Left renal pelvis (tissue), 4 donors: Measurements from ENCODE around the gene TMEM140. TPM values are rescaled to one million over a fixed set of nuclear protein-coding genes. Genes with fewer than 3 reads are reported as not detected.
"Not testable (repeated sequence)": the region's sequence is repeated elsewhere in the genome, so short reads cannot be mapped to it uniquely, and the experiment has no call there.

Experiments
- DNase-seq, 4 donors: peaks; one replicate each; pipeline ENCODE4 v3.0.0-alpha.2; 2013; ENCODE audit warnings: low read depth in 4 of 4, low spot score in 3 of 4
- polyA plus RNA-seq, 4 donors: library from polyadenylated mRNA; unstranded; fragments of 120-200 nt; gene quantifications; one replicate each; pipeline ENCODE4 v1.2.1, GENCODE V29; 2013; ENCODE audit not compliant: insufficient read length in 4 of 4

The TMEM140 gene
- polyA plus RNA-seq, 4 donors: 10.9 to 33.6 (median 23.9) TPM

DNA sequence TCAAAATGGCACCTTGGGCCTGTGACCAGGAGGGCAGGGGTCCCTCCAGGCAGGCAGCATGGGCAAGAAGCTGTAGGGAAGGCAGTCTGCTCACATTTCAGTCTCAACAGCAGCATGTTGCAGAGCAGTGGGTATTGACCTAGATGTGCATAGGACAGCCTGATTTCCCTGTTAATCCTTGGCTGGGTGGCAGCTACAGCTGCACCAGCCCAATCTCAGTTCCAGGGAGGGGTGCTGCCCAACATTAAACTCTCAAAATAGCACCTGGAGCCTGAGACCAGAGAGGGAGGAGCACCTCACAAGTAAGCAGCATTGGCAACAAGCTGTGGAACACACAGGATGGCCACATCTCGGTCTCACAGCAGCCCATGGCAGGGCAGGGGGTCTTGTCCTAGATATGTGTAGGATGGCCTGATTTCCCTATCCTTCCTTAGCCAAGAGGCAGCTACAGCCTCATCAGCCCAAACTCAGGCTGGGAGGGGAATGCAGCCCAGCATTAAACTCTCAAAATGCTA, 10.3 kb downstream of the TMEM140 start:
- DNase-seq: no peak

DNA sequence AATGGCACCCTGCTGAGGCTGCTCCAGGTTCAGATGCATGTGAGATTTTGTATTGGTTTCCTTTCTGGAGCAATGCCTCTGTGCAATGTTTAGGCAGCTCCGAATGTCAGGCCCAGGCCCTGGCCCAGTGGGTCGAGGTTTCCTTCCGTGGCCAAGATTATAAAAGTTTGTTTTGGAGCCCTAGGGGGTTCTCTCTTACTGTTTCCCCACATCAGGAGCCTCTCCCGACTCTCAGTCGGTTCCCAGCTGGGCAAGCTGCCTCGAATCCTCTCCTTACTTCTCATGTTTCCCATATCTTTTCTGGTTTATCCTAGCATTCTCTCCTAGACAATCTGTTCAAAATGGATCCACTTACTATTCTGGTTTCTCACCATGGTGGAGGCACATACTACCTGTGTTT, 11.0 kb downstream of the TMEM140 start:
- no peak for DNase-seq

DNA sequence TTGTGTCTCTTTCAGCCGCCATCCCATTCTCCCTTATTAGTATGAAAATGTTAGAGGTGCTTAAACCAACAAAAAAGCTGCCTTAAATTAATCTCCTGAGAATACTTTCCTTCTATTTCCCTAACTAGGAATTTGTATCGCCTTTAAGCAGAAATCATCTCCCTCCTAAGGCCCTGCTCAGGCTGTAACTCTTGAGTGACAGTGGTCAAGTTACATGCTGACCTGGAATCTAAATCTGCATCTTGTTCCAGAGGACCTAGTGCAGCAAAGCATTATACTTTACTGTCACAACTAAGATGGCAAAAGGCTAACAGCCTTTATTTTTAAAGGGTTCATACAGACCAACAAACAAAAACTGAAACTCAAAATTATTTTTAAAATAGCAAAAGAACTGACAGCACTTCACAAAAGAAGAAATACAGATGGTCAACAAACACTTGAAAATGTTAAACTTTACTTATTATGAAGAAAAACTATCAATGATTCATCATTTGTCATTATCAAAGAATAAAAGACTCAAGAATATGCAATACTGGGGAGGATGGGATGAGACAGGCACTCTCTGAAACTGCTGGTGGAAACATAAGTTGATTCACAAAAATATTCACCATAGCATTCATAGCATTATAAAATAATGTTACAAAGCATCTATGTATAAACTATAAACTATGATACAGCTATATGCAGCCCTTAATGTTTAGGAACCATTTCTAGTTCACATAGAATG, 11.7 kb downstream of the TMEM140 start:
- no peak for DNase-seq

DNA sequence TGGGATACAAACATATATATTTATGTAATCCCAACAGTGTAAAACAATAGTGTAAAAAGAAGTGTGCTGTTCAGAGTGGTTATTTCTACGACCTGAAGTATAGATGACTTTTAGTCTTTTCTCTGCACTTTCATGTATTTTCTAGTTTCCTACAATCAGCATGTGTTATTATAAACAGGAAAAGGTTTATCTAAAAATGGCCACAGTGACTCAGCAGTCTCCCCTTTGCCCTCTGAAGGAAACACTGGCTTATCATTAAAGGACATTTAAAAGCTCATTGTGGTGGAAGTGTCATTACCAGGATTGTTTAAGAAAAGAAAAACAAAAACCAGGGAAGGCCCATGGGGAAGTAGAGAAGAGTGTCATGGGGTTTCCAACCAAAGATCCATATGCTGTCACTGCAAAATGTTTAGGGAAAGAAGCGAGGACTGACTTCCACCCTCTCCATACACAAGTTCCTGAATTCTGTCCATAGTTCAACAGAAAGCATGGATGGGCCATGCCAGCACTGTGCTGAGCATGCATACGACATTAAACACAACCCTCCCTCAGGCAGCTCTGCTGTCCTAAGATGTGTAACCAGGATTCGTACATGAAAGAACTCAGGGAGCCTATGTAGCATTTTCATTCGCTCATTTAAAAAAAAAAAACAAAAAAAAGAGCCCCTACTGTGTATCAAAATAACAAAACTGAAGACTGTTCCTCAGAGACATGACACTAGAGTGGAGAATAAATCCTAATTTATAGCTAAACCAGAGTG, 12.4 kb downstream of the TMEM140 start:
- DNase-seq: no peak

DNA sequence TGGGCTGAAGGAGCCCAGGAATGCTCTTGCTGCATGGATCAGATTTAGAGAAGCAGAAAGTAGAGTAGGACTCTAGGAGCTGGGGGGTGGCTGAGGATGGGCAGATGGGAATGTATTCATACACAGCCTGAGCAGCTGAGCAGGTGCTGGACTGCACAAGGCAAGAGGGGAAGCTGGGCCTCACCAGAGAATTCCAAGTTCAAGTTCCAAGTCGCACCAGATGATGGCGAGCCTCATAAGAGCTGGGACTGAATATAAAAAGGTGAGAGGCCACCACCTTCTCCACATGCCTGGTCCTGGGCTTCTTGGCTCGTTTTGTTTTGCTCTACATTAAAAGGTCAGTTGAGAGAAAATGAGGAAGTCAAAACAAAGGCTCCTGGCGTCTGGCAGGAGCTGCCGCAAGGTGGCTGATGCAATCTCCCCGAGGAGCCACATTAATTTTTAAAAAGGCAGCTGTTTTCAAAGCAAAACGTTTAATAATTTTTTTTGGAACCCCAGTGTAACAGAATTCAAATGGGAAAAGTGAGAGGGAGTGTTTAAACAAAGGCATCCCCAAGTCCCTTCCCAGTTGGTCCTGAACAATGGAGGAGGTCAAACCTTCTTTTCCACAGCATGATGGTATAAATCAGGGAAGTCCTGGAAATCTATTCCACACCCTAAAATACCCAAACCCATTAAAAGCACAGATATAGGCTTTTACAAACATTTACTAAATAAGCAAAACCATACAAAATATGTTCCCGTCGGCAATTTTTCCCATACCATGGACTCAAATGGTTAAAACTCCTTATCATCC, 13.2 kb downstream of the TMEM140 start:
- DNase-seq: no peak

DNA sequence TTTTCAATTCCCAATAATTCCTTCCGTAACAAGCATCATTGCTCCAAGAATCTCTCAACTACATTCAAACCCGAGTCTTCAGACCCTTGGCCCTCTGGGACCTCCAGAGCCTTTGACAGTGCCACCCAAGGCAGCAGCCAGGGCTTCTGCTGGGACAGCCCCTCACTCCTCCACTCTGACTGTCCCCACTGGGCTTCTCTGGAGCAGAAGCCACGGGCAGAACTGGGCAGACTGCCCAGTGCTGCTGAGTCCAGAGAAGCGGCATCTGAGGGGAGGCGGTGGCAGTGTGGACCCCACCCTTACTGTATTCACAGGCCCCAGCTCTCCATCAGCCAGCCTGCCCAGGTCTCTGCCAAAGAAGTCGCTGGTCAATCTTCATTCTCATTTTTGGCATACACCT, 13.8 kb downstream of the TMEM140 start:
- no peak for DNase-seq

DNA sequence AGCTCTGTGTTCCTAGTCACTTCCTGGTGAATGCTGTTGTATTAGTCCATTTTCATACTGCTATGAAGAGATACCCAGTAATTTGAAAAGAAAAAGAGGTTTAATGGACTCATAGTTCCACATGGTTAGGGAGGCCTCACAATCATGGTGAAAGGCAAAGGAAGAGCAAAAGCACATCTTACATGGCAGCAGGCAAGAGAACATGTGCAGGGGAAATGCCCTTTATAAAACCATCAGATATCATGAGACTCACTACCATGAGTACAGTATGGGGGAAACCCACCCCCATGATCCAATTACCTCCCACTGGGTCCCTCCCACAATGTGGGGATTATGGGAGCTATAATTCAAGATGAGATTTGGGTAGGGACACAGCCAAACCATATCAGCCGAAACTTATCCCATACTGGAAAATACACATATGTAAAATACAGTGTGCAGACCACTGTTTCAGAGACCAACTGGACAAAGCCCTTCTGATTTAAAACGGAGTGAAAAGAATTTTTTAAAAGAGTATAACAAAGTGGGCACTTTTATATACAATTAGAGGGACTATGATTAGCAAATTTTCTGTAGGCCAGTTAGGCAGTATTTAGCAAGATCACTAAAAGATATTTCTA, 14.6 kb downstream of the TMEM140 start:
- DNase-seq: no peak

DNA sequence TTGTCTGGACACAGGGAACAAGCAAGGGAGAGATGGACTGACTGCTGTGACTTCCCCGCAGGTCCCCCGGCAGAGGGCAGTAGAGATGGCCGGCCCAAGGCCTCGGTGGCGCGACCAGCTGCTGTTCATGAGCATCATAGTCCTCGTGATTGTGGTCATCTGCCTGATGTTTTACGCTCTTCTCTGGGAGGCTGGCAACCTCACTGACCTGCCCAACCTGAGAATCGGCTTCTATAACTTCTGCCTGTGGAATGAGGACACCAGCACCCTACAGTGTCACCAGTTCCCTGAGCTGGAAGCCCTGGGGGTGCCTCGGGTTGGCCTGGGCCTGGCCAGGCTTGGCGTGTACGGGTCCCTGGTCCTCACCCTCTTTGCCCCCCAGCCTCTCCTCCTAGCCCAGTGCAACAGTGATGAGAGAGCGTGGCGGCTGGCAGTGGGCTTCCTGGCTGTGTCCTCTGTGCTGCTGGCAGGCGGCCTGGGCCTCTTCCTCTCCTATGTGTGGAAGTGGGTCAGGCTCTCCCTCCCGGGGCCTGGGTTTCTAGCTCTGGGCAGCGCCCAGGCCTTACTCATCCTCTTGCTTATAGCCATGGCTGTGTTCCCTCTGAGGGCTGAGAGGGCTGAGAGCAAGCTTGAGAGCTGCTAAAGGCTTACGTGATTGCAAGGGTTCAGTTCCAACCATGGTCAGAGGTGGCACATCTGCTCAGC, 16.6 kb downstream of the TMEM140 start:
- DNase-seq: no peak

DNA sequence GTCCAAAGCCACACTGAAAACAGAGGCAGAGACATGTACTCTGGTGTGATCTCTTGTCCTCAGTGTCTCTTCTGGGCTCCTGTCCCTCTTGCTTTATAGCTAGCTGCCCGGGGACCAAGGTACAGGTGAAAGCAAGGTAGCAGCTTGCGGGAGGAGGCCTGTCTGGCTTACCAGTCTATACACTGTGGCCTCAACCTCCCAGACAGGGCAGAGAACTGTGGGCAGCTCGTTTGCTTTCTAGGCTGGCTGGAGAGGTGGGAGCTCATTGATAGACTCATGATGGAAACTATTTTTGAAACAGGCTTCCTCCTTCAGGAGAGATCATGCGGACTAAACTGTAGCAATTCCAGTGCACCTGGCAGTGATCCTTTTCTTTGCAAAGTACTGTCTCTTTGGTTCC, 18.0 kb downstream of the TMEM140 start:
- no peak for DNase-seq

DNA sequence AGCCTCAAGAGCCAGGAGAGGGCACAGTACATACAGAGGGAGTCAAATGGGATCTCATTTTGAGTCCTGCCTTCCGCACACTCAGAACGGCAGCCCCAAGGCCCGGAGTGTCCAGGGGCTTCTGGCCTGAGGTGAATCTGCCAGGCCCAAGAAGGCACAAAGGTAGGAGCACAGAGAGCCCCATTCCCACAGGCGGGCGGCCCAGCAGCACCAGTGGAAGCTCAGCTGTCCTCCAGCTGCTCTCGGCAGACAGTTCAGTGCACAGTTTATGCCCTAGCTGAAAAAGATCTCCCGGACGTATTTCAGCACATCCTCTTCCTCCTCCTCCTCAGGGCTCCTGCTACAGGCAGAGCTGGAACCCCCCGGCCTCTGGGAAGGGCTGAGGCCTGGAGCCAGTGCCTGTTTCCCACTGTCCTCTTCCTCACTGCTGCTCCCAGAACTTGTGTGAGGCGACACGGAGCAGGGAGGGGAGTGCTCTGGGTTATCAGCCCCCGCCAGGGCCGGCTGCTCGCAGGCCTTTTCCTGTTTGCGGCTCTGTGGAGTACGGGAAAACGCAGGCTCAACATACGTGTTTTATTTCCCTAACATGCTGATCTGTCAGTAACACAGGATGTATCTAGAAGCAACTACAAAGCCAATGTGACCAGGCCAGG, 18.6 kb downstream of the TMEM140 start:
- DNase-seq: no peak

DNA sequence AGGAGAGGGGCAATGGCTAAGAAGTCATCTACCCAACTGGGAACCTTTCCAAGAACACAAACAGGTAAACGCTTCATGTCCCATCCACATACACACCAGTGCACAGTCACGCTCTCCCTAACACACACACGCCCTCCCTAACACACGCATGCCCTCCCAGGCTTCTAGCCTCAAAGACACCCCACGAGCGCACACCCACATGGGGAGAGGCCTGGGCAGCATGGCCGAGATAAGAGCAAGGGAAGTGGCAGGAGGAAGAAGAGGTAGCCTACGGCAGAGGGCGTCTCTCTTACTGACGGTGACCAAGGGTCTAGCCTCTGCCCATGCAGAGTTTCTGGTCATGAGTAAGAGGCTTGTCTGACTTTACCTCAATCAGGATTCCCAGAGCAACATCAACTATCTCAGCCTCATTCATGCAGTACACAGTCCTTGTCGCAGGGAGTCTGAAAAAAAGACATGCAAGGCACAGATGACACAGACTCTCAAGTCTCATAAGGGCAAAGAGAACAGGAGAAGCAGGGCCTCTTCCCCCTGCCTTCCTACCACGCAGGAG, 19.6 kb downstream of the TMEM140 start:
- no peak for DNase-seq

DNA sequence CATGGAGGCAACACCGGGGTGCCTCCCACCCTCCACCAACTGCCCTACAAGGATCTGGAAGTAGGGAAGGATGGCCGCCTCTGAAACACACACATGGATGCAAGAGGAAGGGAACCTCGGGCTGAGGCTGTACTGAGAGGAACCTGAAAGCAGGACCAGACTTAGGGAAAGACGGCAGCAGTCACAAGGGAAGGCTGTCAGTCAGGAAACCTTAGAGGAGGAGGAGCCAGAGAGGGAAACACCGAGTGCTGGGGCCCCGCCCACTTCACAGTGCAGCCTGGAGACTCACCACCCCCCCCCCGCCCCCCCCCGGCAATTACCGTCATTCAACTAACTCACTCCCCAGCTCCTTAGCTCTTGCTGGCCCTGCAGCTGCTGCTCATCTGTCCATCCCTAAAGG, 20.1 kb downstream of the TMEM140 start:
- DNase-seq: no peak

DNA sequence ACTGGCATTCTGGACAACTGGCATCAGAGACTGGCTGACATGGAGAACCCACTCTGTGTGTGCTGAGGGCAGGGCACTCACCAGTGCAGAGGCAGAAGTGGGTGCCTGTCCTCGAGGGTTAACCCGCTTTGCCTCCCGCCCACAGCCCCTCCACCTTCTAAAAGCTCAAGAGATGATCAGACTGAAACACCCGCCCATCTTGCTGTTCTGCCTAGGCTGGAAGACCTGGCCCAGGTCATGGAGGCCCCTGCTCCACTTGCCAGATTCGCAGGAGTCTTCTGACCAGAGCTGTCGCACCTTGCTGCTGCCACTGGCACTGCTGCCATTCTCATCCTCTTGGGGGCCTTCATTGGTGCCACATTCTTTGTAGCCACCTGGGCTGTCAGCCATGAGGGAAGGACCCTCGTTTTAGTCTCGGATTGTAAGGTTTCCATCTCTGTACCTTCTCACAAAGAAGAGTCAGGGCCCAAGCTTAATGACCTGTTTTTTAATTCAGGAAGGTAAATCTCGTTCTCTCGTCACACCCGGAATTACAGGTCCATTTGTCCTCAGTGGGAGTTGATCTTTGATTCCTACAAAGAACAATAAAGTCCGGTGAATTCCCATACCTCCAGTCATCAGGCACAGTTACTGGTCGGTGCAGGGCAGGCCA, 20.7 kb downstream of the TMEM140 start:
- DNase-seq: no peak

DNA sequence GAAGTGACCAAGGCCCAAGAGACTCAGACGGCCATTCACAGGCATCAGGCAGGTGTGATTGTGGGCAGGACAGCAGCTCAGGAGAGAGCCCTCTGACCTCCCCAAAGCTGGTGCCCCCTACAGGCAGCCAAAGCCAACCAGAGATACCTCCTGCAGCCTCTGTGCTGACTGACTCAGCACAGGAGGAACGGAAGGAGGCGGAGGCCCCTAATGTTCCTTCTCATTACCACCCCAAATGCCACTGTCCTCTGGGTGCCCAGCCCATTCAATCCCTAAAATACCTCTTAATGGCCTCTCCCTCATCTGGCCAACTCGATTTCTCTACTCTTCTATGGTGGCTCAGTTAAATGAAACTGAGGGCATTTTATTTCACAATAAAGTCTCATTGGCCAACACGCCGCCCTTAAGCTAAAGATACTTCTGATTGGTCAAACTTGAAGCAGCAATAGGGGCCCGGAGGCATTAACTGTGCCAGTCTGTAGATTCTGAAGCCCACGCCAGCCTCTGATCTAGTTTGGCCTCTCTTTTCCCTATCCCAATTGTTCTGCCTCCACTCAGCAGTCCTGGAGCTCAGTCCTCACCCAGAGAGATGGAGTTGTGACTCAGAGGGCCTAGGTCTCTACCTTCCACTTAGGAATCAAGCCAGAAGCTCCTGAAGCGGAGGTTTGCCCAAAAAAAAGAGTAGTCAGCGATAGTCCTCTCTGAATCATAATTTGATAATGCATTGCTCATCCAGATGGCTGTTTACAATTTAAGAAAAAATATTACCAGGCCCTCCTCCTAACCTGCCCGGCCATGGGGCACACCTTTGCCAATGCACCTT, 21.5 kb downstream of the TMEM140 start:
- DNase-seq: no peak

DNA sequence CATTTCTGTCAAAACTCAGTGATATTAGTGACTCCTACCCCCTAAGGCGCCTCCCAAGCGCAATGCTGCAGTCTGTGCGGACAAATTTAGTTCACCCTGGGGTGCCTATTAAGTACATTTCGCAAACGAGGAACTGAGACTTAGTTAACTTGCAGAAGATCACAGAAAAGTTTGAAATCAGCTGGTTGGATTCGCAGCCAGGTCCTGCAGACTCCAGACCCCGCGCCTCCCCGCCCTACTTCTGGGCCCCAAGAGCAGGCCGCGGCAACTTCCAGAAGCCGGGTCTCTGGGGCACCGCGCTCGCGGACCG, 22.0 kb downstream of the TMEM140 start:
- DNase-seq: no peak

DNA sequence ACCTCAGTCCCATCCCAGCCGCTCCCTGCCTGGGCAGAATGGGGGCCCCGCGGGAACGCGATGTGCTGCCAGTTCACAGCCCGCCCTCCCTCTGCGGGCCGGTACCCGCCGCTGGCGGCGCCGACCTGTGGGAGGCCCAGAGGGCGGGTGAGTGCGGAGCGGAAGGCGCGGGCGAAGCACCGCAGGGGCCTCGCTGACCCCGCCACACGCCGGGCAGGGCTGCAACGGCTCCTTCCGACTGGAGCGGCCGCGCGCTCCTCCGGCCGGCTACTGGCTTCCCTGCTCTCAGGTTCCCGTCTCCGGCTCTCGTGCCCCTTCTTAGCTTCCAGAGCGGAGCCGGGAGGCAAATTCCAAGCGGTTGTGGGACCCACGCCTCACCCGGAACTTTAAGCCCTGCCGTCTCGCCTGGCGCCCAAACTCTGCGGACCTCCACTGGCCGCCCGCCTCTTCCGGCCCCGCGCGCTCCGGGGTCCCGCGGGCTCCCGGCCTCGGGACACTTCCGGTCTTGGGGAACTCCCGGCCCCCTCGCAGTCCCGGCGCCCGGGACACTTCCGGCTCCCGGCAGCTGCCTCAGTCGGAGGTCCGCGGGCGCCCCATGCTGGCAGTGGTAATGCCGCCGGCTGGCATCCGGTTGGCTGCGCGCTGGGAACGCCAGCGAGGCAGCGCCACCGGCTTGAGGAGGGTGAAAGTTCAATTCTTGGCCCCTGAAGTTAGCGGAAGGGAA, 22.6 kb downstream of the TMEM140 start, which contains the start of gene CYREN:
Gene CYREN (minus strand): TSS at position 434 of the 724 bp plus-strand sequence. CDS start 1,785 bp downstream, outside the sequence.
- DNase-seq: peak; percentile 75 to 87 (median 85)

DNA sequence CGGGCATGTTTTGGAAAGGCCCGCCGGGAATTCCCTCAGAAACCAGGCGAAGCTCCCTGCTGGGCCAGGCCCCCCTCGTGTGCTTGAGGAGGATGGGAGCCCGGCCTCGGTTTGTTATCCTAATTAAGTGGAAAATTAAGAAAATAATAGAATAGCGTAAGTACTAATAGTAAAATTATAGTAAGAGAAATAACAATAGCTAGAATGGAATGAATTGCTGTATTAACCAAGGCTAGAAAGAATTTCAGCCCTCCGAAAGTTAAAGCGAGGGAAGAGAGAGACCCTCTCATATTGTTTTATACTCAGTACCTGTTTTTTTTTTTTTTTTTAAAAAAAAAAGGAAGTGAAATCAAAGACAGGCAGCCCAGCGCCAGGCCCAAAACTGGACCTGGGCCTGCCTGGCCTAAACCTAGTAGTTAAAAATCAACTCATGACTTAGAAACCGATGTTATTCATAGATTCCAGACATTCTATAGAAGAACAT, 23.2 kb downstream of the TMEM140 start:
- not testable (repeated sequence) for DNase-seq
